ENCODE measurements around the gene POLR1A.
"Not testable (repeated sequence)": the region's sequence is repeated elsewhere in the genome, so short reads cannot be mapped to it uniquely, and the experiment has no call there.

Gene POLR1A

GRCh38 chr2:85995648-85996529 is 109.8 kb downstream of the POLR1A start:
- DNase-seq = no peak

GRCh38 chr2:85994897-85995647 is 110.6 kb downstream of the POLR1A start:
- DNase-seq = no peak

GRCh38 chr2:85994421-85994777 is 111.3 kb downstream of the POLR1A start:
- no peak for DNase-seq

GRCh38 chr2:85992611-85993010 is 113.1 kb downstream of the POLR1A start:
- no peak for DNase-seq

GRCh38 chr2:85992053-85992452 is 113.6 kb downstream of the POLR1A start:
- not testable (repeated sequence) for DNase-seq

- DNase-seq = no peak
Observed at GRCh38 chr2:85990084-85990483, 115.6 kb downstream of the POLR1A start.

GRCh38 chr2:85989288-85989865 is 116.3 kb downstream of the POLR1A start:
- no peak for DNase-seq

- no peak for DNase-seq
Observed at GRCh38 chr2:85988914-85989270, 116.8 kb downstream of the POLR1A start.

- DNase-seq = peak; percentile 52
Observed at GRCh38 chr2:85988175-85988913, 117.3 kb downstream of the POLR1A start.

GRCh38 chr2:85987266-85988174 is 118.2 kb downstream of the POLR1A start:
- peak; percentile 60 for DNase-seq

GRCh38 chr2:85986121-85986520 is 119.6 kb downstream of the POLR1A start:
- DNase-seq = no peak

GRCh38 chr2:85984788-85985187 is 120.9 kb downstream of the POLR1A start:
- DNase-seq = no peak

GRCh38 chr2:85983766-85984165 is 121.9 kb downstream of the POLR1A start:
- DNase-seq = no peak

GRCh38 chr2:85981579-85982247 is 124.0 kb downstream of the POLR1A start:
- no peak for DNase-seq

GRCh38 chr2:85978883-85979780 is 126.6 kb downstream of the POLR1A start:
- peak; percentile 9 for DNase-seq

GRCh38 chr2:85976106-85976920 is 129.4 kb downstream of the POLR1A start:
- peak; percentile 33 for DNase-seq

GRCh38 chr2:85975581-85975980 is 130.1 kb downstream of the POLR1A start:
- DNase-seq = no peak

GRCh38 chr2:85974390-85974789 is 131.3 kb downstream of the POLR1A start:
- DNase-seq = no peak

- DNase-seq = no peak
Observed at GRCh38 chr2:85972355-85972754, 133.3 kb downstream of the POLR1A start.

All from right forelimb (tissue), 1 donor.